ENCODE data around the gene SPOCK2.
"Not testable (repeated sequence)": the region's sequence is repeated elsewhere in the genome, so short reads cannot be mapped to it uniquely, and the experiment has no call there.

SPOCK2 gene

DNA sequence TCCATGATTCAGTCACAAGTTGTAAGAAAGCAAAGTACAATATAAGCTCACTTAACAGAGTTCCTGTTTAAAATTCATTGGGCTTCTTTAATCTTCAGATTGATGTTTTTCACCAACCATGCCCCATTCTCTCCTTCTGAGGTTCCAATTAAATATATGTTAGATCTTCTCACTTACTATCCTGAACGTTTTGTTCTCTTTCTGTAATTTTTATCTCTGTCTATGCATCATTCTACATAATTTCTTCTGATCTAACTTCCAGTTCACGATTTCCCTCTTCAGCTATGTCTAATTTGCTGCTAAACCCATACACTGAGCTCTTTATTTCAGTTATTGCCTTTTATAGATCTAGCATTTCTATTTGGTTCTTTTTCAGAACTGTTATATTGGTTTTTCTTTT, 28.0 kb upstream of the SPOCK2 start:
- Mint-ChIP-seq H3K4me3 (no peak overlapping the region), H3K9me3 (peaks cover 5% of the 10 kb centered on the region), H3K4me1 (peaks cover 7% of the 10 kb centered on the region), H3K36me3 (peaks cover 26% of the 10 kb centered on the region), H3K27ac (no peak overlapping the region)
- DNase-seq (ENCODE audit: low spot score in 2 of 2), result no peak
- no peak for ATAC-seq

DNA sequence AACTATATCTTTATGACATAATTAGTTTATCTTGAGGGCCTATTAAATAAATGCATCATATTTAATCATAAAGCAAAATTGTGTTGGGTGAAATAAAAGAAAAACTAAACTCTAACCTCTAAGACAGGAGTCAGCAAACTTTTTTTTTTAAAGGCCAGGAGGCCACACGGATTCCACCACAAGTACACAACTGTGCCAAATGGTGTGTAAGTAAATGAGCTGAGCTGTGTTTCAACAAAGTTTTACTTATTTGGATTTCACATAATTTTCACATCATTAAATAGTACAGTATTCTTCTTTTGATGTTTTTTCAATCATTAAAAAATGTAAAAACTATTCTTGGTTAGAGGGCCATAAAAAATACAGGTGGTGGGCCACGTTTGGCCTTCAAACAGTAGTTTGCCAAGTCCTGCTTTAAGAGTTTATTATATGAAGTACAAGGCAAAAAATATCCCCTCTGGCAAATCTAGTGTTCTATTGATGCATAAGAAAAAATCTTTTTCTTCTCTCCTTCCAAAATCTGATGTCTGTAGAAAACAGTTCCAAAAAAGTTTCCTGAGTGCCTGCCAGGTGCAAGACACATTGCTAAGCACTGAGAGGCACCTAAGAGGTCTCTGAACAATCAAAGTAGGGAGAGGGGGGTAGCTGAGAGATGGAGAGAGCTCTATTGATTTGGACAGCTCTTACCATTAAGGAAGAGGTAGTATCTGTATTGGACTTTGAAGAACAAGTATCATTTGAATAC, 26.5 kb upstream of the SPOCK2 start:
- Mint-ChIP-seq H3K4me3 (no peak overlapping the region), H3K27ac (peak overlapping the region; percentile 11), H3K9me3 (peaks cover 5% of the 10 kb centered on the region), H3K4me1 (peaks cover 12% of the 10 kb centered on the region), H3K36me3 (peaks cover 23% of the 10 kb centered on the region)
- DNase-seq (ENCODE audit: low spot score in 2 of 2), result no peak
- ATAC-seq, result no peak

DNA sequence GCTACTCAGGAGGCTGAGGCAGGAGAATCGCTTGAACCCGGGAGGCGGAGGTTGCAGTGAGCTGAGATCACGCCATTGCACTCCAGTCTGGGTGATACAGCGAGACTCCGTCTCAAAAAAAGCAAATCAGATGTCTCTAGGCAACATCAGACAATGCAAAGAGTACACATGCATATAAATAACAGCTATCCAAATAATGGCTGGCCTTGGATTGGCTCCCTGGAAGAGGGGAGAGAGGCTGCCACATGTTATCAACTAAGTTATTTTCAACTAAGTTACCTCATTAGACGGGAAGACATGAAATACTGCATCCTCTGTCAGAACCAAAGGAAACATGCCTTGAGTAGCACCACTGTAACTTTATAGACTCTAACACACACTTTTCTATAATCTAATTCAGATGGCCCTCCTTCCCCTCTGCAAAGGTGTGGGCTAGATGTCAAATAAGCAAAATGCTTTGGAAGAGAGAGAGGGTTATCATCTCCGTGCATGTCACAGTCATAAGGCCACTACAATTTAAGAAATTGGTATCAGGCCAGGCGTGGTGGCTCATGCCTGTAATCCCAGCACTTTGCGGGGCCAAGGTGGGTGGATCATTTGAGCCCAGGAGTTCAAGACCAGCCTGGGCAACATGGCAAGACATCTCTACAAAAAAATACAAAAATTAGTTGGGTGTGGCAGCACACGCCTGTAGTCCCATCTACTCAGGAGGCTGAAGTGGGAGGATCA, 22.5 kb upstream of the SPOCK2 start:
- Mint-ChIP-seq H3K4me1 (peaks cover 51% of the 10 kb centered on the region), H3K27ac (no peak overlapping the region), H3K4me3 (no peak overlapping the region), H3K36me3 (peaks cover 13% of the 10 kb centered on the region), H3K9me3 (no peaks in the 10 kb centered on the region)
- ATAC-seq (no peak), DNase-seq (ENCODE audit: low spot score in 2 of 2) (no peak)

DNA sequence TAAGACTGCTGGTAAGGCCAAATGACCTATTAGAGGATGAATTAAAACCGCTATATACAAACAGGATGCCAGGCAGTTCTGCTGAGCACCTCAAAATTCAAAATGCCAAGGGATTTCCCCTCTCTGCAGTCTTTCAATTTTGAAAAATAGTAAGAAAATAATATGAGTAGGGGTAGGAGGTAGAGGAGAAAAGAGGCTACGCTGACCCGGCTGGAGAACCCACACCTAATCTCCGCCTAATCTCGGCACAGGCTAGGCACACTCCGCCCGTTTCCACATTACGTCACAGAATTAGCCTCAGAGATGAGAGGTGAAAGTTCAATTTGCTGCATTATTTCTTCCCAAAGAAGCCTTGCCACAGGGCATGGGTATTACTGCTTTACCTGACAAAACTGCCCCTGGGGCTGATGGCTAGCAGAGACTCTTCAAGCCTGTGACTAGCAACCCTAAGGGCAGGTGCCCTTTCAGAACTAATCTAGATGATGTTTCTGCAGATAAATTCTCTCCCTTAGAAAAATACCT, 21.3 kb upstream of the SPOCK2 start:
- ATAC-seq (peak; percentile 16), DNase-seq (ENCODE audit: low spot score in 2 of 2) (no peak)
- peaks cover 44% of the 10 kb centered on the region for H3K4me1 Mint-ChIP-seq
- no peaks in the 10 kb centered on the region for H3K9me3 Mint-ChIP-seq
- H3K27ac Mint-ChIP-seq, result peak overlapping the region; percentile 91
- H3K4me3 Mint-ChIP-seq, result peak overlapping the region; percentile 56
- peaks cover 17% of the 10 kb centered on the region for H3K36me3 Mint-ChIP-seq

DNA sequence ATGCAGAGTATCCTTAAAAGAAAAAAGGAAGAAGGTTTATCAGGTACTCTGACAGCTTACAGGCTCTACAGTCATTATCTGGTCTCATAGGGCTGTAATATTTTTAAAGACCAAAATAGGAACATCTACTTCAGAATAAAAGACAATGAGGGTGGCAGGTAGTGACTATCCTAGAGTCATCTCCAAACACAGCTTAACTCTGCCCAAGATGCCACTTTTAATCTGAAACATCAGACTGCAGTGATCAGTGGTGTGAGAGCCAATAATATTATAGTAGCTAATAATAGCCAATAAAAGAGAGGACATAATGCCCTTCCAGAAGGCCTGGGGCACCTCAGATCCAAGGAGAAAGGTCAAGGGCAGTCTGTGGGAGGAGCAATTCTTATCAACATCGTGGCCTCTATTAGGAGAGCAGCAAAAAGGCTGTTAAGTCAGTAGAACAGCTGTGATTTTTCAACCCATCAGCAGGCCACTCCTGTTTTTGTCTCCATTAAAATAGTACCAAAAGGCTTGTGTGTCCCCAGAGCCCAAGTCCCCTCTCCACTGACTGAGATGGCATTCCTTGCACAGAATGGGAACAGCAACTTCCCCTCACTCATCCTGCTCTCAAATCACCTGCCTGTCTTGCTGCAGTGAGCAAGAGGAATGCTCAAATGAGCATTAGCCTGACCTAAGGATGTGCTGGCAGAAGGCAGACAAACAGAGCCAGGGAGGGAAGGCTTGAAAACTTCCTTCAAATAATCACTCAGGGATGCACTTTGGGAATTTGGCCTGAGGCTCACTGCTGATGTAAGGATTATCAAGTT, 20.7 kb upstream of the SPOCK2 start:
- Mint-ChIP-seq H3K4me1 (peaks cover 44% of the 10 kb centered on the region), H3K4me3 (peak overlapping the region; percentile 56), H3K9me3 (no peaks in the 10 kb centered on the region), H3K27ac (peak overlapping the region; percentile 91), H3K36me3 (peaks cover 17% of the 10 kb centered on the region)
- DNase-seq (ENCODE audit: low spot score in 2 of 2), result no peak
- peak; percentile 43 for ATAC-seq

DNA sequence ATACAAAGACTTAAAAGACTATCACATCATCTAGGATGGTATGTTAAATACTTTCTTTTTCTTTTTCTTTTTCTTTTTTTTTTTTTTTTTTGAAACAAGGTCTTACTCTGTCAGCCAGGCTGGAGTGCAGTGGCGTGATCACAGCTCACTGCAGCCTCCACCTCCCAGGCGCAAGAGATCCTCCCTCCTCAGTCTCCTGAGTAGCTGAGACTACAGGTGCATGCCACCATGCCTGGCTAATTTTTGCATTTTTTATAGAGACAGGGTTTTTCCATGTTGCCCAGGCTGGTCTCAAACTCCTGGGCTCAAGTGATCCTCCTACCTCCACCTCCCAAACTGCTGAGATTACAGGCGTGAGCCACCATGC, 19.6 kb upstream of the SPOCK2 start:
- peaks cover 14% of the 10 kb centered on the region for H3K36me3 Mint-ChIP-seq
- not testable (repeated sequence) for H3K9me3 Mint-ChIP-seq; ATAC-seq; DNase-seq (ENCODE audit: low spot score in 2 of 2)
- peaks cover 44% of the 10 kb centered on the region for H3K4me1 Mint-ChIP-seq
- peak overlapping the region; percentile 91 for H3K27ac Mint-ChIP-seq
- peak overlapping the region; percentile 56 for H3K4me3 Mint-ChIP-seq

DNA sequence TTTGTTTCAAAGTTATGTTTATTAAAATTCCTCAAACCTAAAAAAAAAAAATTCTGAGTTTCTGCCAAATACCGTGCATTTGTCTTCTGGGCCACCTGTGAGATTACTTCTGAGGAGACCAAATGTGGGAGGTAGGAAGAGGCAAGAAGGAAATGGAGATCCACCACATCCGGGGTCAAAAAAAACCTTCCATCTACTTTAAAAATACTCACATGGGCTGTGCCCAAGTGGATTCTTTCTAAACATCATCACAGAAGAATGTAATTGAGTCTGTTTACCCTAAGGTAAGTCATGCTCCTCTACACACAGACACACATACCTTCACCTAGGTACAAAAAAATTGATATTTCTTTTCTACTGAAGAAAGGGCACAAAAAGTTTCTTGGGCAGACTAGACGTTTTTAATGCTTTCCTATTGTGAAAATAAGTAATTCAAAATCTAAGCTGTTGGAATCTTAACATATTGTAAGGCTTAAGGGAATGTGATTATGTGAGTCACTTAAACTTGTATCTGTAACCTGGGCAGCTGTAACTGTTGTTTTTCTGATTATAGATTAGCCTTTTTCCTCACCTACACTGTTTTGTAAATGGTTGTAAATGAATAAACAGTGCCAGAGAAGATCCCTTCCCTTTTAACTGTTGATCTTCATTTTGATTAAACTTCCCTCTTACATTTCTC, 19.1 kb upstream of the SPOCK2 start:
- DNase-seq (ENCODE audit: low spot score in 2 of 2) (no peak), ATAC-seq (peak; percentile 71)
- Mint-ChIP-seq H3K9me3 (no peaks in the 10 kb centered on the region), H3K36me3 (peaks cover 9% of the 10 kb centered on the region), H3K4me1 (peaks cover 44% of the 10 kb centered on the region), H3K4me3 (peak overlapping the region; percentile 56), H3K27ac (peak overlapping the region; percentile 91)

DNA sequence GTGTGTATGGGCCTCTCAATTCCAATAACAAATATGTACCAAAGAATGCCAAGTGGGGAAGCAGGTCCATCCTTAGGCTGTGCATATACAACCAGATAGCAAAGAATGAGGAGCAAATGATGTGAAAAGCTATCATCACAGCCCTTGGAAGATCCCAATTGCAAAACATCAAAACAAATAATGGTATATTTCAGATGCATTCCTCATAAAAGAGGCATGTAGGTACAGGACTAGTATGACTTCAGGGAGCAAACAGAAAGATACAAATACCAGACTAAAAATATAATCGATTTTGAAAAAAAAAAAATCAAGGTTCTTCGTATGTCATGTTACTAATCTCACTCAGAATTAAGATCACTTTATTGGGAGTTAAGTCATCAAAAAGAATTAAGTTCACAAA, 18.5 kb upstream of the SPOCK2 start:
- Mint-ChIP-seq H3K4me1 (peaks cover 44% of the 10 kb centered on the region), H3K36me3 (peaks cover 6% of the 10 kb centered on the region), H3K4me3 (peak overlapping the region; percentile 56), H3K27ac (peak overlapping the region; percentile 91), H3K9me3 (no peaks in the 10 kb centered on the region)
- DNase-seq (ENCODE audit: low spot score in 2 of 2), result no peak
- ATAC-seq, result no peak

DNA sequence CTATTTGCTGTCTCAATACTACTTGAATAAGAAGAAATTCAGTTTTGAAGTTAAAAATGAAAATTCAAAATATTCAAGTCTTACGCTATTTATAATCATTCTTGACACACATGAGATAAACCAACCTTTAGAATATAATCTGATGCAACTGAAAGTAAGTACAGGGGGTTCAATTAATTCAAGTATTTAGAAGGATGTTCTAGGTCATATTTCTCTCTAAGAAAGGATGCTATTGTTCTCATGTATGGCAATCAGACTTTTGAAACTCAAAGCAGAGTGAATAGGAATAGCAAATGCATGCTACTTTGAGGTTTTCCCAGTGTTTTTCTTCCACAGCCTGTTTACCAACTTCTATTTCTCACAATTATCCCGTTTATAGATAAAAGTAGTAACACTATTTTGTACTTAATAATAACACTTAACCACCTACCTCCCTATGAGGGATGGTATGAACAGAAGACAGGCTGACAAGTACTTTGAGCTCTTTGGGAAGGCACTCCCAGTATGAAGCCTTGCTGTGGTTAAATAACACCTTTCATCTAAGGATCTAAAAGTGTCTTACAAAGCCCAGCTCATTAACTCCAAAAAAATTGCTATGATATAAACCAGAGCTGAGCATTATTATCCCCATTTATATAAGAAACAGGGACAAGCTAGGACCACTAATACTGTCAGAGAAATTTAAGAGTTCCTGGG, 18.0 kb upstream of the SPOCK2 start:
- peak overlapping the region; percentile 91 for H3K27ac Mint-ChIP-seq
- ATAC-seq (no peak), DNase-seq (ENCODE audit: low spot score in 2 of 2) (no peak)
- H3K36me3 Mint-ChIP-seq, result peaks cover 9% of the 10 kb centered on the region
- no peaks in the 10 kb centered on the region for H3K9me3 Mint-ChIP-seq
- peak overlapping the region; percentile 56 for H3K4me3 Mint-ChIP-seq
- peaks cover 46% of the 10 kb centered on the region for H3K4me1 Mint-ChIP-seq

DNA sequence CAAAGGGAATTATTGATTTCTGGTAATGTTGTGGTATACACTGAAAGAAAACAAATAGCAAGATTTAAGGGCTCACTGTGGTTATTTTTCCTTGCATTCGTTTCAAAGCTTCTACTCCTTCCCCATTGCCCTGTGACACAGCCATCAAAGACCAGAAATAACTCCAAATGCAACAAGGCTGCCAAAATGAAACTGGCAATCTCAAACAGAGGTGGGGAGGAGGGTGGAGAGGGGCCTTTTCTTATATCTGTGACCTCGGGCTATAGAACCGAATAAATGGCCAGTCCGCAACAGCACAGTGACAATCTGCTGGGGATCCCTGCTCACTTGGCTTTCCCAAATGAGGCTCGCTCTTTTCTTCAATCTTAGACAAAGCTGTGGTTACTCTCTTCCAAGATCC, 17.4 kb upstream of the SPOCK2 start:
- H3K9me3 Mint-ChIP-seq, result no peaks in the 10 kb centered on the region
- H3K36me3 Mint-ChIP-seq, result peaks cover 10% of the 10 kb centered on the region
- ATAC-seq, result no peak
- peaks cover 48% of the 10 kb centered on the region for H3K4me1 Mint-ChIP-seq
- no peak overlapping the region for H3K4me3 Mint-ChIP-seq
- no peak overlapping the region for H3K27ac Mint-ChIP-seq
- no peak for DNase-seq (ENCODE audit: low spot score in 2 of 2)

DNA sequence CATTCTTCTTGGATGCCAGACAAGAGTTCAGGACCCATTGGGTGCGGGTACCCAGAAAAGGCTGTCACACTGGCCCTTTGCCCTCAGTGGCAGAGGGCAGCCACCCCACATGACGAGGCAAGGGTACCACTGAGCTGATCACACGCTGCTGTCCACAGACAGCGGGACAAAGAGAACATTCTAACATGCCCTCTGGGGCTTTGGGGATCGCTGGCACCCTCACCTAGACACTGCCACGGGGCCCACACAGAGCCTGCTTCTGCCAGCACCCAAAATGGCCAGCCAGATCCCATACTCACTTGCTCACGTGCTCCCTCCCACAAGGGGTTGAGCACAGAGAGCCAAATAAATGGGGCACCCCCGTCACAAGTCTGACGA, 16.7 kb upstream of the SPOCK2 start:
- Mint-ChIP-seq H3K4me3 (no peak overlapping the region), H3K4me1 (peaks cover 45% of the 10 kb centered on the region), H3K27ac (no peak overlapping the region), H3K36me3 (peaks cover 14% of the 10 kb centered on the region), H3K9me3 (no peaks in the 10 kb centered on the region)
- ATAC-seq (no peak), DNase-seq (ENCODE audit: low spot score in 2 of 2) (no peak)

DNA sequence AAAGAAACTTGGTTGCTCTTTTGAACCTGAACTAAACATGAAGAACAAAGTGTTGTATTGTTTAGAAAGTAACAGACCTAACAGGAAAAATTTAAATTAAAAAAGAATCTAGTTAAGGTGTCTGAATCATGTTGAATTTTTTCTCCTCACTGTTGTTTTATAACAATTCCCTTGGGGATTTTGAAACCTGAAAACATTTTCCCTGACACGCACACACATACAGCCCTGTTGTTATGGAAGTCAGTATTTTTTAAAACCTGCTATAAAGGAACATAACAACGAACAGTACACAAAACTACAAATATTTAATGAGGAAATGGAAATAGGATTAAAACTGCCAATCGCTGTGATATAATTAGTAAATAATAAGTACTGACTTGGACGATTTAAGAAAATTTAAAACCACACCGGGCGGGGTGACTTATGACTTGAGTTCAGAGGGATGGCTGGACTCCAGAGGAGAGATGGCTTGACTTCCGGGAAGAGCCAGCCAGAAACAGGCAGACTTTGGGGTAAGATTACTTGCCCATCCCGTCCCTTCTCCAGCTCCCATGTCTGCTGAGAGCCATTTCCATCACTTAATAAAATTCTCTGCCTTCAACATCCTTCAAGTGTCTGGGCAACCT, 16.2 kb upstream of the SPOCK2 start:
- Mint-ChIP-seq H3K9me3 (no peaks in the 10 kb centered on the region), H3K27ac (no peak overlapping the region), H3K4me1 (peaks cover 40% of the 10 kb centered on the region), H3K4me3 (no peak overlapping the region), H3K36me3 (peaks cover 14% of the 10 kb centered on the region)
- ATAC-seq, result no peak
- no peak for DNase-seq (ENCODE audit: low spot score in 2 of 2)

DNA sequence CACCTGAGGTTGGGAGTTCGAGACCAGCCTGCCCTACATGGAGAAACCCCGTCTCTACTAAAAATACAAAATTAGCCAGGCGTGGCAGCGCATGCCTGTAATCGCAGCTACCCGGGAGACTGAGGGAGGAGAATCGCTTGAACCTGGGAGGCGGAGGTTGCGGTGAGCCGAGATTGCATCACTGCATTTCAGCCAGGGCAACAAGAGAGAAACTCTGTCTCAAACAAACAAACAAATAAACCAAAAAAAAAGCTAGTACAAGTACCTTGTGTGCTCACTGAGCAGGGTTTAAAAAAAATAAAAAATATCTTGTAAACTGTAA, 11.2 kb upstream of the SPOCK2 start:
- peaks cover 31% of the 10 kb centered on the region for H3K4me1 Mint-ChIP-seq
- DNase-seq (ENCODE audit: low spot score in 2 of 2) (no peak), ATAC-seq (no peak)
- no peaks in the 10 kb centered on the region for H3K9me3 Mint-ChIP-seq
- H3K4me3 Mint-ChIP-seq, result no peak overlapping the region
- H3K27ac Mint-ChIP-seq, result peak overlapping the region; percentile 80
- H3K36me3 Mint-ChIP-seq, result peaks cover 50% of the 10 kb centered on the region

DNA sequence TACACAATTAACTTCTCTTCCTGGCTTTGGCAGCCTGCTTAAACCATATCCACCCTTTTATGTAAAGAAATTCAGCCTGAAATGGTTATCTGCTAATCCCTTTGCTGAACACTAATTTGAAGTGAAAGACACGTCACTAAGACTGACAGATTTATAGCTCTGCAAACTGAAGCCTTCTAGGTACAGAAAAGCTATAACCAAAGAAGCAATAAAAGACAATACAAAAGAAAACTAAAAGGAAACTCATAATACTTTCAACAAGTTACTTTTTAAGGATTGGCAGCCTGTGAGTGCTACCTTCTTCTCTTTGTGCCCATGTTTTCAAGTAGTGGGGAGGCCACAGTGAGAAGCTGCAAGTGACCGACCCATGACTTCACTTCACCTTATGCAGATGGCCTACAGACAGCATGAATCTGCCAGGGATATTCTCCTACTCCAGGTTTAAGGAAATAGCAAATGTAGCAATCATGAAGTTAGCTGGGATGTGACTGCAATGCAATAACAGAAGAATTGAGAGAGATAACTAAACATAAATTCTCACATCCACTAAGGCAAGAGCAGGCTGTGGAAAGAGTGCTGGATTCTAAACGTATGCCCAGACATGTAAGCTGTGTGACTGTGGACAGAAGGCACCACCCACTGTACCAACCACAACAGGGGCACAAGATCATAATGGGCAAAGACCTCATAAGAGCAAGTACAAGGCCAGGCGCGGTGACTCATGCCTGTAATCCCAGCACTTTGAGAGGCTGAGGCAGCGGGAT, 10.7 kb upstream of the SPOCK2 start:
- H3K4me3 Mint-ChIP-seq, result no peak overlapping the region
- H3K4me1 Mint-ChIP-seq, result peaks cover 34% of the 10 kb centered on the region
- no peaks in the 10 kb centered on the region for H3K9me3 Mint-ChIP-seq
- peak overlapping the region; percentile 80 for H3K27ac Mint-ChIP-seq
- DNase-seq (ENCODE audit: low spot score in 2 of 2), result no peak
- ATAC-seq, result no peak
- peaks cover 51% of the 10 kb centered on the region for H3K36me3 Mint-ChIP-seq
